Activated naive CD4-positive, alpha-beta T cell treated with anti-CD3 and anti-CD28 coated beads, Interleukin-2, amount 50 U/mL, for 72 hours (primary cell): ENCODE data around the gene TRIM27. TPM values are rescaled to one million over a fixed set of nuclear protein-coding genes. Genes with fewer than 3 reads are reported as not detected.
"Not testable (repeated sequence)": the region's sequence is repeated elsewhere in the genome, so short reads cannot be mapped to it uniquely, and the experiment has no call there.

Experiments used
- ATAC-seq, 2 donors: fragments of 150-1000 bp; cut with Tn5 transposase; 2 replicates each; pipeline ENCODE4 v1.10.0; 2021; ENCODE audit warnings: mild to moderate bottlenecking in 2 of 2, moderate library complexity in 2 of 2
- DNase-seq, 2 donors: peaks; one replicate each; pipeline ENCODE4 v3.0.0; 2021 to 2022; ENCODE audit warnings: low spot score in 2 of 2
- H3K27ac Mint-ChIP-seq, 2 donors: one replicate each; pipeline ENCODE4 v1.8.0; 2022; ENCODE audit warnings: mild to moderate bottlenecking in 2 of 2, mixed read lengths in 2 of 2
- H3K36me3 Mint-ChIP-seq, 2 donors: one replicate each; pipeline ENCODE4 v1.8.0; 2022; ENCODE audit warnings: mixed read lengths in 2 of 2
- H3K9me3 Mint-ChIP-seq, 2 donors: one replicate each; pipeline ENCODE4 v1.8.0; 2022; ENCODE audit warnings: mixed read lengths in 2 of 2
- total RNA-seq, 2 donors: library from RNA; stranded (reverse); gene quantifications; one replicate each; pipeline ENCODE4 v1.2.3, GENCODE V29; 2022

Gene TRIM27
- total RNA-seq: 10 to 100 TPM; 34.3 to 45.4 TPM

DNA sequence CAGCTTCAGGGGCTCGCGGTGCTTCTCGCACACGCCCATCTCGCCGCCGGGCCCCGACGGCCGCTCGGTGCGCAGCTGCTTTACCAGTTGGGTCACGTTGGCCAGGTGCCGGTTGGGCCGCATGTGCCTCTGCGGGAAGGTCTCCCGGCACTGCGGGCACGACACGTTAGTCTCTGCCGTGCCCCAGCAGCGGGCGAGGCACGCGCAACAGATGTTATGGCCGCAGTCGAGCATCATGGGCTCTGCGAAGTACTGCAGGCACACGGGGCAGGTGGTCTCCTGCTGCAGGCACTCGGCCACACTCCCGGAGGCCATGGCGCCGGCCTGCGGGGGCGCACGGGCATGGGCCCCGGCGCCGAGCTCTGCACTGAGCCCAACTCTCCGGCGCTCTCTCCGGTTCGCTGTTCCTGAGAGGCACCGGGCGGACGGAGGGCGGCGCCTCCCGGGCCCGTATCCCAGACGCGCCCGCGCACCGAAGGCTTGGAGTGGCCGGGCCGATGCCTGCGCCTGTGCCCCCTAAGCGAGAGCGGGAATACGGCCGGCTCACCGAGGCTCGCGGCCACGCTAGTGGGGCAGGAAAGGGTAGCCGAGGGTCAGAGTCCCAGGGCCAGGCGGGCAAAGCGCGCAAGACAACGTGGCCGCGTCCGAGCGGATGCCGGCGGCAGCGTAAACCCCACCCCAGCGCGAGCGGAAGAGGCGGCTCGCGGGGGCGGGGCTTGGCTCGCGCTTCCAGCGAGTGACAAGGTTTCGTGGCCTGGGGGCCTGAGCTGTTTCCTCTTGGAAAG lies at the start of gene TRIM27:
TRIM27 (minus strand) TSS at position 668 of the 785 bp plus-strand sequence; CDS start at position 315, 353 bp downstream.
- ATAC-seq: peak; percentile 86 to 88
- Mint-ChIP-seq H3K9me3 (no peaks in the 10 kb centered on the region), H3K27ac (peak within 1 kb of the TSS; percentile 92 to 97), H3K36me3 (peaks cover 33 to 46% of the 10 kb centered on the region in 2 donors)
- DNase-seq: peak; percentile 82 to 84

DNA sequence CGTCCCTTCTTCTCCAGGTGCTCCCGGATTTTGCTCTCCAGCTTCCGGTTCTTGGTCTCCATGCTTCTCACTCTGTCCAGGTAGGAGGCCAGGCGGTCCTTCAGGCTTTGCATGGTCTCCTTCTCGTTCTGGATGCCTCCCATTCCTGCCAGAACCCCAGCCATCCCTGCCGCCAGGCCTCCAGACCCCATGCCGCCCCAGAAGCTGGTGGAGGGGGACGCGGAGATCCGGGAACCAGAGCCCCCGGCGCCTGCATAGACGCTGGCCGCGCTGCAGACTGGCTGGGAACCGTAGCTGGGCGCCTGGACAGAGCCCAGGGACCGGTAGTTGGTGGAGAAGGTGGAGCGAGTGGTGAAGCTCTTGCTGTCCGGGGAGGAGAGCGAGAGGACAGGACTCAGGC lies 46.3 kb upstream of the TRIM27 start:
- ATAC-seq, H3K27ac Mint-ChIP-seq: not testable (repeated sequence)

DNA sequence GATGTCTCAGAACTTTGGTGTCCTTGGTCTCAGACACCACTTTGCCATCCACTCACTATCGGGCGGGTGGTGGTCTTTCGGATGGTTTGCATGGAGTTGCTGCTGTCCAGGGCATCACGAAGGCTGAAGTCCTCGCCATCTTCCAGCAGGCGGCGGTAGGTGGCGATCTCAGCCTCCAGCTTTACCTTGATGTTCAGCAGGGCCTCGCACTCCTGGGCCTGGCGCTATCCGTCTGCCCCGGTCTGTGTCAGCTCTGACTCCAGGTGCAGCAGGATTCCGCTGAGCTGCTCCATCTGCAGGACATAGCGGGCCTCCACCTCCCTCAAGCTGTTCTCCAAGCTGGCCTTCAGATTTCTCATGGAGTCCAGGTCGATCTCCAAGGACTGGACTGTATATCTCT lies 45.3 kb upstream of the TRIM27 start:
- ATAC-seq: no peak
- Mint-ChIP-seq H3K9me3 (peaks cover under 1 to 4% of the 10 kb centered on the region in 2 donors), H3K27ac (no peak overlapping the region), H3K36me3 (peaks cover 0 to 8% of the 10 kb centered on the region in 2 donors)
- DNase-seq: no peak

More for the DNA sequence above, 46.3 kb upstream of the TRIM27 start:
- not testable (repeated sequence) for H3K36me3 Mint-ChIP-seq, DNase-seq, H3K9me3 Mint-ChIP-seq

DNA sequence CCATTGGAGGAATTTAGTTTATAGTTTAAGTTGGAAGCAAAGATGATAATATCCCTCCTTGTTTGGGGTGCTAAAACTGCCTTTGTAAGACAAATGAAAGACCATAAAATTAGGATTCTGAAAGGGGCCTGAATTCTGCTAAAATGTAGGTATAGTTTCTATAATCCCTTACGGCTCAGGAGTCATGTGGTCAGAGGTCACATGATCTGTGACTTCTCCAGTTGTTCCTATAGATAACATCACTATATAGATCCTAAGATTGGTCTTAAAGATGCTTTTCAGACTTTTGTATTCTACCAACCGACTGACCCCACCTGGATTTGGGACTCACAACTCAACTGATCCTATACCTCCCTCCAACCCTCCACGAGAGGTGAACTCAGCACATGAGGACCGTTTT lies 44.7 kb upstream of the TRIM27 start:
- Mint-ChIP-seq H3K27ac (no peak overlapping the region), H3K9me3 (peaks cover 4% of the 10 kb centered on the region in 2 donors), H3K36me3 (peaks cover 0 to 13% of the 10 kb centered on the region in 2 donors)
- DNase-seq: no peak
- no peak for ATAC-seq

GRCh38 chr6:28965706-28966105 lies 41.9 kb upstream of the TRIM27 start:
- Mint-ChIP-seq H3K9me3 (peaks cover 4% of the 10 kb centered on the region in 2 donors), H3K36me3 (peaks cover 0 to 13% of the 10 kb centered on the region in 2 donors), H3K27ac (no peak overlapping the region)
- DNase-seq: no peak
- no peak for ATAC-seq

DNA sequence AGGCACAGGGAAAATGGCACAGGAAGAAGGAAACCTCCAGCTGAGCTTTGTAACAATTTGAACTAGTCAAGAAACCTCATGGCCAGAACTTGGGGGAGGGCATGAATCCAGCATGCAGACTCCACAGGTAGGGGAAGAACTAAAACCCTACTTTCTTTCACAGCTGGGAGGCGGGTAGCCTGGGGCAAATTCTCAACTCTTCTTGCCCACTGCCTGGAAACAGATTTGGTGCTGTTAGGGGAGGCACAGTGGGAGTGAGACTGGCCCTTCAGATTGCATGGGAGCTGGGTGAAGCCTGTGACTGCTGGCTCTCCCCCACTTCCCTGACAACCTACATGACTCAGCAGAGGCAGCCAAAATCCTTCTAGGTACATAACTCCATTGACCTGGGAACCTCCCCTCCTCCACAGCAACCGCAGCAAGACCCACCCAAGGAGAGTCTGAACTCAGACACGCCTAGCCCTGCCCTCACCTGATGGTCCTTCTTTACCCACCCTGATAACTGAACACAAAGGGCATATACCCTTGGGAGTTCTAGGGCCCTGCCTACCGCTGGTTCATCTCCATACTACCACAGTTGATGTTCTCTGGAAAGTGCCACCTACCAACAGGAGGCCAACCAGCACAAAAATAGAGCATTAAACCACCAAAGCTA lies 37.2 kb upstream of the TRIM27 start:
- peaks cover 0 to 7% of the 10 kb centered on the region in 2 donors for H3K36me3 Mint-ChIP-seq
- H3K9me3 Mint-ChIP-seq: peaks cover 0 to 4% of the 10 kb centered on the region in 2 donors
- no peak for ATAC-seq
- H3K27ac Mint-ChIP-seq: no peak overlapping the region
- DNase-seq: no peak

- not testable (repeated sequence) for H3K9me3 Mint-ChIP-seq, H3K36me3 Mint-ChIP-seq
These were observed 34.9 kb upstream of the TRIM27 start for GRCh38 chr6:28958561-28959243.

DNA sequence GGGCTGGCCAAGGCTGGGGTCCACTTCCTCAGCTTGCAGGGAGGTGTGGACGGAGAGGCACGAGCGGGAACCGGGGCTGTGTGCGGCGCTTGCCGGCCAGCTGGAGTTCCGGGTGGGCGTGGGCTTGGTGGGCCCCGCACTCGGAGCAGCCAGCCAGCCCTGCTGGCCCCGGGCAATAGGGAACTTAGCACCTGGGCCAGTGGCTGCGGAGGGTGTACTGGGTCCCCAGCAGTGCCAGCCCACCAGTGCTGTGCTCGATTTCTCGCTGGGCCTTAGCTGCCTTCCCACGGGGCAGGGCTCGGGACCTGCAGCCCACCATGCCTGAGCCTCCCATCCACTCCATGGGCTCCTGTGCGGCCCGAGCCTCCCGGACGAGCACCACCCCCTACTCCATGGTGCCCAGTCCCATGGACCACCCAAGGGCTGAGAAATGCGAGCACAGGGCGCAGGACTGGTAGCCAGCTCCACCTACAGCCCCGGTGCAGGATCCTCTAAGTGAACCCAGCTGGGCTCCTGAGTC lies 34.1 kb upstream of the TRIM27 start:
- H3K36me3 Mint-ChIP-seq, H3K27ac Mint-ChIP-seq, ATAC-seq, H3K9me3 Mint-ChIP-seq, DNase-seq: not testable (repeated sequence)

More at GRCh38 chr6:28958561-28959243, 34.9 kb upstream of the TRIM27 start:
- ATAC-seq, H3K27ac Mint-ChIP-seq, DNase-seq: not testable (repeated sequence)

- Mint-ChIP-seq H3K27ac (no peak overlapping the region), H3K9me3 (no peaks in the 10 kb centered on the region), H3K36me3 (no peaks in the 10 kb centered on the region)
- no peak for DNase-seq
- ATAC-seq: no peak
These were observed 32.5 kb upstream of the TRIM27 start for GRCh38 chr6:28956331-28956730.

- no peak for DNase-seq
- H3K9me3 Mint-ChIP-seq: no peaks in the 10 kb centered on the region
- H3K27ac Mint-ChIP-seq: peak overlapping the region; percentile 90 to 97
- peak in 1 of 2 donors; percentile 7 for ATAC-seq
- H3K36me3 Mint-ChIP-seq: no peaks in the 10 kb centered on the region
These were observed 29.9 kb upstream of the TRIM27 start for GRCh38 chr6:28953585-28954258.

GRCh38 chr6:28953039-28953584 lies 29.3 kb upstream of the TRIM27 start:
- peak in 1 of 2 donors; percentile 62 for DNase-seq
- no peaks in the 10 kb centered on the region for H3K36me3 Mint-ChIP-seq
- no peaks in the 10 kb centered on the region for H3K9me3 Mint-ChIP-seq
- ATAC-seq: peak; percentile 77 to 82
- H3K27ac Mint-ChIP-seq: peak overlapping the region; percentile 90 to 97

DNA sequence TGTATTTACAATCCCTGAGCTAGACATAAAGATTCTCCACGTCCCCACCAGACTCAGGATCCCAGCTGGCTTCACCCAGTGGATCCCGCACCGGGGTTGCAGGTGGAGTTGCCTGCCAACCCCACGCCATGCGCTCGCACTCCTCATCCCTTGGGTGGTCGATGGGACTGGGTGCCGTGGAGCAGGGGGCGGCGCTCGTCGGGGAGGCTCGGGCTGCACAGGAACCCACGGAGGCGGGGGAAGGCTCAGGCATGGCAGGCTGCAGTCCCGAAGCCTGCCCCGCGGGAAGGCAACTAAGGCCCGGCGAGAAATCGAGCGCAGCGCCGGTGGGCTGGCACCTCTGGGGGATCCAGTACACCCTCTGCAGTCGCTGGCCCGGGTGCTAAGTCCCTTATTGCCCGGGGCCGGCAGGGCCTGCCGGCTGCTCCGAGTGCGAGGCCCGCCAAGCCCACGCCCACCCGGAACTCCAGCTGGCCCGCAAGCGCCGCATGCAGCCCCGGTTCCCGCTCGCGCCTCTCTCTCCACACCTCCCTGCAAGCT lies 25.9 kb upstream of the TRIM27 start:
- not testable (repeated sequence) for DNase-seq, ATAC-seq, H3K9me3 Mint-ChIP-seq, H3K36me3 Mint-ChIP-seq, H3K27ac Mint-ChIP-seq

DNA sequence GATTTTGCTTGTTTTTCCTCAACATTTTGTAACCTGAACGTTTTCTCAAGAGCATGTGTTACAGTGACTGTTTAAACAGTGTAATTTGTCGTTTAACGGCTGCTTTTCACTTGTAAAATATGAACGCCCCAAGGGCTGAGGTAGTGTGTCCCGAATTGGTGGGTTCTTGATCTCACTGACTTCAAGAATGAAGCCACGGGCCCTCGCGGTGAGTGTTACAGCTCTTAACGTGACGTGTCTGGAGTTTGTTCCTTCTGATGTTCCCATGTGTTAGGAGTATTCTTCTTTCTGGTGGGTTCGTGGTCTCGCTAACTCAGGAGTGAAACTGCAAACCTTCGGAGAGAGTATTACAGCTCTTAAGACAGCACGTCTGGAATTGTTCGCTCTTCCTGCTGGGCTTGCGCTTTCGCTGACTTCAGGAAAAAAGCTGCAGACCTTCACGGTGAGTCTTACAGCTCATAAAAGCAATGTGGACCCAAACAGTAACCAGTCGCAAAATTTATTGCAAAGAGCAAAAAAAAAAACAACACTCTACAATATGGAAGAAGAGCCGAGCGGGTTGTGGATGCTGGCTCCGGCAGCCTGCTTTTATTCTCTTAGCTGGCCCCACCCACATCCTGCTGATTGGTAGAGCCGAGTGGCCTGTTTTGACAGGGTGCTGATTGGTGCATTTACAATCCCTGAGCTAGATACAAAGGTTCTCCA lies 25.1 kb upstream of the TRIM27 start:
- Mint-ChIP-seq H3K9me3 (no peaks in the 10 kb centered on the region), H3K27ac (no peak overlapping the region), H3K36me3 (no peaks in the 10 kb centered on the region)
- no peak for ATAC-seq
- no peak for DNase-seq

DNA sequence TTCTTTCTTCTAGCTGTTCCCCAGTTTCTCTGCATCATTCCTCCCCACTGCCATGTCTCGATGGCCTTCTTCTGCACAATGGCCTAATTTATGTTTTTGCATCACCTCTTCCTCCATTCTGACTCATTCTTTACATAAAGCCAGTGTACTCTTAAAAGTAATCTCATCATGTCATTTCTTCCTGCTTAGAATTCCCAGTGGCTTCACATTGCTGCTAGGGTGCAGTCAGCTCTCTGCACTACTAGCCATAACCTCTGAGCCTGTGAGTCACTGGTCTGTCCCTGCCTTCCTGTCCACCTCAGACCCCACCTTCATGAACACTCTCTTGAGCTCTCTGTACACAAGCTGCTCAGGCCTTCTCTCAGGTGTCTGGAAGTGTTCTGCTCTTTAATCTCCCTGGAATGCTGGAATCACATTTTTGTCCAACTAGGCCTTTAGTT lies 24.1 kb upstream of the TRIM27 start:
- no peaks in the 10 kb centered on the region for H3K36me3 Mint-ChIP-seq
- ATAC-seq: no peak
- H3K27ac Mint-ChIP-seq: peak overlapping the region in 1 of 2 donors; percentile 6
- no peak for DNase-seq
- H3K9me3 Mint-ChIP-seq: no peaks in the 10 kb centered on the region

- DNase-seq: no peak
- Mint-ChIP-seq H3K36me3 (no peaks in the 10 kb centered on the region), H3K27ac (peak overlapping the region in 1 of 2 donors; percentile 6), H3K9me3 (no peaks in the 10 kb centered on the region)
- ATAC-seq: no peak
These were observed 23.4 kb upstream of the TRIM27 start for GRCh38 chr6:28947067-28947765.
